ENCODE results near the gene TBC1D9B. TPM values are rescaled to one million over a fixed set of nuclear protein-coding genes. Genes with fewer than 3 reads are reported as not detected.
A peak's percentile ranks its signal among the peaks of the same experiment; 100 is the strongest.

Gene TBC1D9B
- 100 to 1,000 TPM in 2 of 4 donors, 10 to 100 TPM in 2; 71.4 to 125 (median 100) TPM for total RNA-seq

GRCh38 chr5:179907556-179908324 lies at the start of gene TBC1D9B:
Gene TBC1D9B, minus strand, starts transcription at chr5:179907897. Its CDS starts 76 bp downstream, at chr5:179907821.
- intact Hi-C loops (cut with DNase I; ENCODE audit: low total_unique reads), result loop anchor here (10.0 kb wide), 1 partner anchor 103 kb away; the partner anchor contains the start of gene MGAT4B

DNA sequence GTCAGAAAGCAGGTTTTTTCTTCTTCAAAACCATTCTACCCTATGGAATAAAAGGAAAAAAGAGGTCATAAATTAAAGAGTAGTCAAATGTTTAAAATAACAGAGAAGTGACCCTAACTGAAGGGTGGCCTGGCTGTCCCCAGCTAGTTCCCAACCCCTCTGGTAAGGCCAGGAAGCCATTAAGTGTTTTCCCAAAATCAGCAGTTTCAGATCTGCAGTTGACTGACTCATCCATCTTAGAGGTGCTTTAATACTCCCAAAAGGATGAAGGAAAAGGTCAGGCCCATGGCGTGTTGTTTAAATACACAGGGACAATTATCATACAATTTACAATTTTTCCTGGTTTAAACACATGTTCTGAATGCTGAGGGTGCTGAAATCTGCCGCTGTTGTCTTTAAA lies 47.9 kb upstream of the TBC1D9B start:
- no peak for DNase-seq (ENCODE audit: low spot score in 2 of 2)
- no peak overlapping the region for H3K4me3 ChIP-seq (ENCODE audit: low read depth, poor library complexity, severe bottlenecking)
- TF ChIP-seq CTCF (IDR thresholded peaks at IDR 0.05) (no peak), POLR2A (IDR thresholded peaks at IDR 0.05) (no peak)
- intact Hi-C loops (cut with DNase I; ENCODE audit: low total_unique reads), result no loop called here
- 88 to 92% methylated on average over 2 of the region's 2 CpGs for WGBS, 2 donors

More at GRCh38 chr5:179907556-179908324, at the start of gene TBC1D9B:
- peak within 1 kb of the TSS; percentile 51 for H3K4me3 ChIP-seq (ENCODE audit: low read depth, poor library complexity, severe bottlenecking)
- TF ChIP-seq POLR2A (IDR thresholded peaks at IDR 0.05), result no peak
- TF ChIP-seq CTCF (IDR thresholded peaks at IDR 0.05), result no peak
- peak; percentile 51 to 92 for DNase-seq (ENCODE audit: low spot score in 2 of 2)
- 0 to 1% methylated on average over 9 to 16 of the region's 105 CpGs for WGBS, 2 donors

GRCh38 chr5:179955062-179955461 lies 47.4 kb upstream of the TBC1D9B start:
- no peak overlapping the region for H3K4me3 ChIP-seq (ENCODE audit: low read depth, poor library complexity, severe bottlenecking)
- intact Hi-C loops (cut with DNase I; ENCODE audit: low total_unique reads), result no loop called here
- no peak for TF ChIP-seq CTCF (IDR thresholded peaks at IDR 0.05)
- no peak for TF ChIP-seq POLR2A (IDR thresholded peaks at IDR 0.05)
- WGBS, 2 donors, result 89 to 95% methylated on average over 6 of the region's 6 CpGs
- DNase-seq (ENCODE audit: low spot score in 2 of 2), result no peak

- intact Hi-C loops (cut with DNase I; ENCODE audit: low total_unique reads), result no loop called here
- no peak for TF ChIP-seq CTCF (IDR thresholded peaks at IDR 0.05)
- no peak for TF ChIP-seq POLR2A (IDR thresholded peaks at IDR 0.05)
- 92 to 93% methylated on average over 6 of the region's 6 CpGs for WGBS, 2 donors
- no peak for DNase-seq (ENCODE audit: low spot score in 2 of 2)
- H3K4me3 ChIP-seq (ENCODE audit: low read depth, poor library complexity, severe bottlenecking), result no peak overlapping the region
Observed at GRCh38 chr5:179954434-179954833, 46.7 kb upstream of the TBC1D9B start.

DNA sequence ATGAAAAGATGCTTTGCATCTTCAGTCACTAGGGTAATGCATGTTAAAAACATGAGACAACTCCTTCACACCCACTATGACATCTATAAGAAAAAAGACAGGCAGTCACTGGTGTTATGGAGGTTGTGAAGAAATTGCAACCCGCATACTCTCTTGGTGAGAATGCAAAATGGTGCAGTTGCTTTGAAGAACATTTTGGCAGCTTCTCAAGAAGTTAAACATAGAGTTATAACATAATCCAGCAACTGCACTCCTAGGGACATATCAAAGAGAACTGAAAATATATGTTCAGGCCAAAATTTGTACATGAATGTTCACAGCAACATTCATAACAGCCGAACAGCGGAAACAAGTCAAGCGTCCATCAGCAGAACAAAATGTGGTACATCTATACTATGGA lies 46.3 kb upstream of the TBC1D9B start:
- 97% methylated on average over 4 of the region's 4 CpGs for WGBS, 2 donors
- intact Hi-C loops (cut with DNase I; ENCODE audit: low total_unique reads), result no loop called here
- TF ChIP-seq CTCF (IDR thresholded peaks at IDR 0.05) (no peak), POLR2A (IDR thresholded peaks at IDR 0.05) (no peak)
- no peak for DNase-seq (ENCODE audit: low spot score in 2 of 2)
- no peak overlapping the region for H3K4me3 ChIP-seq (ENCODE audit: low read depth, poor library complexity, severe bottlenecking)

Data from lower leg skin (tissue), 4 donors.